ENCODE data around the gene RMDN2.

Gene RMDN2

DNA sequence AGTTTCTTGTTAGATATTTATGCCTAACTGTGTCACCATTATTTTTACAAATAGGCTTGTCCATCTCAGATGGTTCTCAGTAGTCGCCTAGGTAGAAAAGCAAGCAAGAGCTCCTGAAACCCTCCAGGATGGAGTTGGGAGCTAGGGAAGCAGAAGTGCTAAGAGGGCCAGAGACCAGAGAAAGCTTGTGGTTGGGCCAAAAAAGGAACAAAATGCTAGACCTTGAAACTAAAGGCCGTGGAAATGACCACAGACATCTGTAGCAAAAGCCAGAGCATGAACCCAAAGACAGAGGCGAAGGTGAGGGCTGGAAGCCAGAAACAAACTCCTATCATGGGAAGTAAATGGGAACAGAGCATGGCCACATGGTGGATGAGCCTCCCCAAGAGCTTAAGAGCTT is 29.9 kb upstream of the RMDN2 start:
- Histone ChIP-seq H3K27me3 (ENCODE audit: low read length) (no peaks in the 10 kb centered on the region), H3K9ac (ENCODE audit: low read length) (no peak overlapping the region), H2AFZ (ENCODE audit: low read depth, low read length, severe bottlenecking) (no peak overlapping the region), H3K9me3 (ENCODE audit: insufficient read depth, low read length) (no peaks in the 10 kb centered on the region), H3K4me2 (ENCODE audit: low read depth, low read length, poor library complexity, severe bottlenecking) (no peak overlapping the region), H3K36me3 (ENCODE audit: low read length) (no peaks in the 10 kb centered on the region), H3K27ac (ENCODE audit: low read depth, low read length) (no peak overlapping the region), H3K4me3 (ENCODE audit: insufficient read depth, low read length, poor library complexity, severe bottlenecking) (no peak overlapping the region), H3K9me2 (replicated peaks; ENCODE audit: insufficient read depth, low read length) (no peaks in the 10 kb centered on the region), H3F3A (ENCODE audit: insufficient read depth) (no peaks in the 10 kb centered on the region), H3K79me2 (ENCODE audit: insufficient read depth, low read length) (no peaks in the 10 kb centered on the region), H4K20me1 (ENCODE audit: low read depth, low read length) (no peaks in the 10 kb centered on the region)
- TF ChIP-seq, protein P1, sequence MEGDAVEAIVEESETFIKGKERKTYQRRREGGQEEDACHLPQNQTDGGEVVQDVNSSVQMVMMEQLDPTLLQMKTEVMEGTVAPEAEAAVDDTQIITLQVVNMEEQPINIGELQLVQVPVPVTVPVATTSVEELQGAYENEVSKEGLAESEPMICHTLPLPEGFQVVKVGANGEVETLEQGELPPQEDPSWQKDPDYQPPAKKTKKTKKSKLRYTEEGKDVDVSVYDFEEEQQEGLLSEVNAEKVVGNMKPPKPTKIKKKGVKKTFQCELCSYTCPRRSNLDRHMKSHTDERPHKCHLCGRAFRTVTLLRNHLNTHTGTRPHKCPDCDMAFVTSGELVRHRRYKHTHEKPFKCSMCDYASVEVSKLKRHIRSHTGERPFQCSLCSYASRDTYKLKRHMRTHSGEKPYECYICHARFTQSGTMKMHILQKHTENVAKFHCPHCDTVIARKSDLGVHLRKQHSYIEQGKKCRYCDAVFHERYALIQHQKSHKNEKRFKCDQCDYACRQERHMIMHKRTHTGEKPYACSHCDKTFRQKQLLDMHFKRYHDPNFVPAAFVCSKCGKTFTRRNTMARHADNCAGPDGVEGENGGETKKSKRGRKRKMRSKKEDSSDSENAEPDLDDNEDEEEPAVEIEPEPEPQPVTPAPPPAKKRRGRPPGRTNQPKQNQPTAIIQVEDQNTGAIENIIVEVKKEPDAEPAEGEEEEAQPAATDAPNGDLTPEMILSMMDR (IDR thresholded peaks at IDR 0.05; ENCODE audit: insufficient read depth, low read length, poor library complexity, severe bottlenecking), result no peak
- TF ChIP-seq EZH2phosphoT487 (conservative IDR thresholded peaks at IDR 0.05; ENCODE audit: low read length), result no peak

DNA sequence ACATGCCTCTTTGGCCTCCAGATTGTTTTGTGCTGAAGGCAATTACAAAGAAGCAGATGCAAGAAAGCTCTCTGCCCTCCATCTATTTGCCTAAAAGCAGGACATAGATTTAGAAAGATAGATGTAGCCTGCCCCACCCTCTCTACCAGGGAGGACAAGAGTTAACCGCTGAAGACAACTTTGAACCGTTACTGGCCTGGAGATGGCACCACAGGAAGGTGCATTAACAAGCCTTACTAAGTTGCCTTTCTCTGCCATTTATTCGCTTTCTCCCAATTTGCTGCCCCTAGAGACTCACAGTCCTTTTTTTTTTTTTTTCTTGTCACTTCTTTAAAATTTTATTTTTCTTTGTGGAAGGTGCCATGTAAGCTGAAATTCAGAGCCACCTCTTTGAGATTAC is 28.8 kb upstream of the RMDN2 start:
- Histone ChIP-seq H3K9ac (ENCODE audit: low read length) (no peak overlapping the region), H3K36me3 (ENCODE audit: low read length) (no peaks in the 10 kb centered on the region), H2AFZ (ENCODE audit: low read depth, low read length, severe bottlenecking) (no peak overlapping the region), H3K9me2 (replicated peaks; ENCODE audit: insufficient read depth, low read length) (no peaks in the 10 kb centered on the region), H3K27ac (ENCODE audit: low read depth, low read length) (no peak overlapping the region), H3F3A (ENCODE audit: insufficient read depth) (no peaks in the 10 kb centered on the region), H3K4me2 (ENCODE audit: low read depth, low read length, poor library complexity, severe bottlenecking) (no peak overlapping the region), H4K20me1 (ENCODE audit: low read depth, low read length) (no peaks in the 10 kb centered on the region), H3K79me2 (ENCODE audit: insufficient read depth, low read length) (no peaks in the 10 kb centered on the region), H3K9me3 (ENCODE audit: insufficient read depth, low read length) (no peaks in the 10 kb centered on the region), H3K4me3 (ENCODE audit: insufficient read depth, low read length, poor library complexity, severe bottlenecking) (no peak overlapping the region), H3K27me3 (ENCODE audit: low read length) (no peaks in the 10 kb centered on the region)
- TF ChIP-seq EZH2phosphoT487 (conservative IDR thresholded peaks at IDR 0.05; ENCODE audit: low read length), result no peak
- TF ChIP-seq, protein P1 (IDR thresholded peaks at IDR 0.05; ENCODE audit: insufficient read depth, low read length, poor library complexity, severe bottlenecking), result no peak

DNA sequence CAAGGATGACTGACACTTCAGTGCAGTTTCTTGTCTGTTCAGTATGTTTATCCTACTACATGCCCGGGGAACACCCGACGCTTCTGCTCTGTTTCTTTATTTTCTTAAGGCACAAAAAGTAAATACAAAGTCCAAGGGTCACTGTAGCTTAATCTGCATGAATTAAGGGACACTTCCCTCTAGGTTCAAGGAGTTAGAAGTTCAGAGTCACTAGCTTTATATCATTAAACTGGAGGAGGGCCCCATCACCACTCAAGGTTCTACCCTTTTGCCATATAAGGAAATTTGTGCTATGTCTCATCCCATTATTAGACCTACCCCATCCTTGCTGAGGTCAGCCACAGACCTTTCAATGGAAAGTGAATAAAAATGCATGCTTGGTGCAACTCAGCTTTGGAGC is 27.6 kb upstream of the RMDN2 start:
- TF ChIP-seq, protein P1 (IDR thresholded peaks at IDR 0.05; ENCODE audit: insufficient read depth, low read length, poor library complexity, severe bottlenecking), result no peak
- TF ChIP-seq EZH2phosphoT487 (conservative IDR thresholded peaks at IDR 0.05; ENCODE audit: low read length), result no peak
- Histone ChIP-seq H3K9me3 (ENCODE audit: insufficient read depth, low read length) (no peaks in the 10 kb centered on the region), H3K27me3 (ENCODE audit: low read length) (no peaks in the 10 kb centered on the region), H3F3A (ENCODE audit: insufficient read depth) (no peaks in the 10 kb centered on the region), H4K20me1 (ENCODE audit: low read depth, low read length) (no peaks in the 10 kb centered on the region), H3K27ac (ENCODE audit: low read depth, low read length) (no peak overlapping the region), H3K9me2 (replicated peaks; ENCODE audit: insufficient read depth, low read length) (no peaks in the 10 kb centered on the region), H3K4me3 (ENCODE audit: insufficient read depth, low read length, poor library complexity, severe bottlenecking) (no peak overlapping the region), H3K4me2 (ENCODE audit: low read depth, low read length, poor library complexity, severe bottlenecking) (no peak overlapping the region), H3K36me3 (ENCODE audit: low read length) (no peaks in the 10 kb centered on the region), H3K9ac (ENCODE audit: low read length) (no peak overlapping the region), H3K79me2 (ENCODE audit: insufficient read depth, low read length) (no peaks in the 10 kb centered on the region), H2AFZ (ENCODE audit: low read depth, low read length, severe bottlenecking) (no peak overlapping the region)
